H1 (cell line): ENCODE results near the gene FZD8. TPM values are rescaled to one million over a fixed set of nuclear protein-coding genes. Genes with fewer than 3 reads are reported as not detected.

Experiments used
- CTCF ChIA-PET: fragments of 300-600 bp; sonication (Branson Sonifier 250); formaldehyde crosslinking; loops from one replicate; lab custom pipeline; 2021; ENCODE audit not compliant: partially characterized antibody; lab: Charles Lee
- POLR2A ChIA-PET: fragments of 300-600 bp; sonication (Branson Sonifier 250); formaldehyde crosslinking; loops from one replicate; lab custom pipeline; 2021; ENCODE audit warnings: inconsistent platforms; ENCODE audit not compliant: partially characterized antibody; lab: Charles Lee
- DNase-seq, 2 experiments: peaks; one replicate each; pipeline versions ENCODE4 v3.0.0 to v3.0.0-alpha.2; 2010 to 2022; ENCODE audit warnings: low spot score in 2 of 2, low read depth in 1 of 2, mixed read lengths in 1 of 2
- FAIRE-seq: peaks from 2 replicates; lab custom pipeline; 2011; peaks lifted over from hg19 to GRCh38; lab: Jason Lieb, UNC
- H2AFZ ChIP-seq: 2 replicates; pipeline ENCODE4 v1.8.1; 2012; ENCODE audit warnings: low read length, inconsistent platforms
- H2AK5ac ChIP-seq: 2 replicates; pipeline ENCODE4 v1.6.1; 2013; ENCODE audit warnings: low read depth, low read length
- H2BK120ac ChIP-seq: replicated peaks from 2 replicates; pipeline ENCODE3; 2013; ENCODE audit warnings: low read depth, low read length, inconsistent platforms
- H2BK12ac ChIP-seq: 2 replicates; pipeline ENCODE4 v1.6.1; 2013; ENCODE audit warnings: low read depth, low read length
- H2BK15ac ChIP-seq: 2 replicates; pipeline ENCODE4 v1.6.1; 2013; ENCODE audit warnings: low read length
- H2BK20ac ChIP-seq: 2 replicates; pipeline ENCODE4 v1.6.1; 2013; ENCODE audit warnings: low read length
- H2BK5ac ChIP-seq: 2 replicates; pipeline ENCODE4 v1.6.1; 2013; ENCODE audit warnings: low read depth, low read length
- H3K14ac ChIP-seq: 2 replicates; pipeline ENCODE4 v1.6.1; 2013; ENCODE audit warnings: inconsistent platforms; ENCODE audit not compliant: insufficient read length
- H3K18ac ChIP-seq: 2 replicates; pipeline ENCODE4 v1.6.1; 2013; ENCODE audit warnings: low read length; ENCODE audit errors: extremely low read depth
- H3K23ac ChIP-seq: 2 replicates; pipeline ENCODE4 v1.6.1; 2013; ENCODE audit warnings: inconsistent platforms; ENCODE audit not compliant: insufficient read length
- H3K23me2 ChIP-seq: 2 replicates; pipeline ENCODE4 v1.6.1; 2013; ENCODE audit warnings: low read depth, low read length
- H3K27ac ChIP-seq: 2 replicates; pipeline ENCODE4 v1.6.1; 2011; ENCODE audit warnings: low read depth, low read length, inconsistent platforms
- H3K27me3 ChIP-seq, 4 experiments: replicated peaks in 1 of 4; 1 replicate in 1 of 4; 2 replicates in 3 of 4; pipeline versions ENCODE4 v1.6.1 to v1.8.1; 2011 to 2013; ENCODE audit warnings: low read length in 3 of 4, mild to moderate bottlenecking in 3 of 4, inconsistent platforms in 2 of 4, mixed read lengths in 2 of 4, moderate library complexity in 1 of 4; ENCODE audit not compliant: control insufficient read depth in 3 of 4, insufficient read depth in 3 of 4; ENCODE audit errors: extremely low read depth in 1 of 4
- H3K36me3 ChIP-seq, 4 experiments: 2 replicates each; pipeline versions ENCODE4 v1.6.1 to v1.8.1; 2011 to 2013; ENCODE audit warnings: mild to moderate bottlenecking in 4 of 4, low read length in 3 of 4, moderate library complexity in 2 of 4, control low read depth in 1 of 4, inconsistent platforms in 1 of 4; ENCODE audit not compliant: insufficient read depth in 4 of 4, control insufficient read depth in 2 of 4
- H3K4ac ChIP-seq: replicated peaks from 2 replicates; pipeline ENCODE3; 2013; ENCODE audit warnings: low read length, low read depth, mixed read lengths, inconsistent platforms; ENCODE audit not compliant: insufficient read length
- H3K4me1 ChIP-seq, 4 experiments: replicated peaks in 1 of 4; 1 replicate in 1 of 4; 2 replicates in 3 of 4; pipeline versions ENCODE4 v1.6.1 to v1.8.1; 2011 to 2013; ENCODE audit warnings: low read length in 3 of 4, inconsistent platforms in 2 of 4, mixed read lengths in 1 of 4; ENCODE audit not compliant: insufficient read depth in 4 of 4, control insufficient read depth in 3 of 4
- H3K4me2 ChIP-seq, 2 experiments: 2 replicates each; pipeline versions ENCODE4 v1.6.1 to v1.8.1; 2011 to 2013; ENCODE audit warnings: low read depth in 2 of 2, low read length in 2 of 2, control low read depth in 1 of 2, inconsistent platforms in 1 of 2, mild to moderate bottlenecking in 1 of 2; ENCODE audit not compliant: insufficient read depth in 1 of 2
- H3K4me3 ChIP-seq, 4 experiments: fragments of 200-600, 300-600 bp in 1 of 4; sonication (generic), shearing (Covaris generic), sonication (Bioruptor Twin) in 1 of 4; 2 replicates each; pipeline versions ENCODE4 v1.5.1 to v1.8.1; 2011 to 2016; ENCODE audit warnings: low read length in 4 of 4, low read depth in 3 of 4, control low read depth in 2 of 4, inconsistent platforms in 2 of 4, mild to moderate bottlenecking in 2 of 4, mixed read lengths in 1 of 4, moderate library complexity in 1 of 4; ENCODE audit not compliant: insufficient read depth in 2 of 4; ENCODE audit errors: extremely low read depth in 1 of 4
- H3K56ac ChIP-seq: replicated peaks from 2 replicates; pipeline ENCODE3; 2013; ENCODE audit warnings: low read depth, mild to moderate bottlenecking, mixed read lengths, low read length, inconsistent platforms; ENCODE audit not compliant: insufficient read length
- H3K79me1 ChIP-seq: 2 replicates; pipeline ENCODE4 v1.6.1; 2013; ENCODE audit warnings: low read depth, low read length, control low read depth
- H3K79me2 ChIP-seq, 2 experiments: 2 replicates each; pipeline versions ENCODE4 v1.6.1 to v1.8.1; 2012 to 2013; ENCODE audit warnings: low read length in 2 of 2, mild to moderate bottlenecking in 2 of 2, inconsistent platforms in 1 of 2; ENCODE audit not compliant: insufficient read depth in 2 of 2, control insufficient read depth in 1 of 2
- H3K9ac ChIP-seq, 4 experiments: replicated peaks in 1 of 4; 1 replicate in 1 of 4; 2 replicates in 3 of 4; pipeline versions ENCODE4 v1.6.1 to v1.8.1; 2011 to 2013; ENCODE audit warnings: low read depth in 3 of 4, low read length in 3 of 4, control low read depth in 2 of 4, mild to moderate bottlenecking in 2 of 4, moderate library complexity in 2 of 4, inconsistent platforms in 1 of 4; ENCODE audit errors: extremely low read depth in 1 of 4
- H3K9me3 ChIP-seq, 2 experiments: 2 replicates each; pipeline versions ENCODE4 v1.6.1 to v1.8.1; 2012 to 2013; ENCODE audit warnings: mild to moderate bottlenecking in 2 of 2, moderate library complexity in 2 of 2, control low read depth in 1 of 2, inconsistent platforms in 1 of 2, low read depth in 1 of 2, low read length in 1 of 2, mixed read lengths in 1 of 2; ENCODE audit not compliant: insufficient read depth in 2 of 2
- H4K20me1 ChIP-seq, 2 experiments: replicated peaks in 1 of 2; 2 replicates each; pipeline versions ENCODE3 to v1.8.1; 2011 to 2013; ENCODE audit warnings: inconsistent platforms in 2 of 2, low read length in 2 of 2, mild to moderate bottlenecking in 1 of 2; ENCODE audit not compliant: insufficient read depth in 2 of 2, control insufficient read depth in 1 of 2
- H4K5ac ChIP-seq: 2 replicates; pipeline ENCODE4 v1.6.1; 2013; ENCODE audit warnings: low read length, low read depth, mixed read lengths, inconsistent platforms; ENCODE audit not compliant: insufficient read length
- H4K8ac ChIP-seq: 2 replicates; pipeline ENCODE4 v1.8.0; 2013; ENCODE audit warnings: mild to moderate bottlenecking, moderate library complexity, low read length, inconsistent platforms; ENCODE audit not compliant: insufficient read depth; ENCODE audit errors: extremely low read depth
- H4K91ac ChIP-seq: replicated peaks from 2 replicates; pipeline ENCODE3; 2013; ENCODE audit warnings: low read length, mixed read lengths, inconsistent platforms; ENCODE audit not compliant: insufficient read length
- SRF ChIP-seq: IDR thresholded peaks from 2 replicates; pipeline ENCODE4 v1.6.1; 2011; ENCODE audit warnings: mild to moderate bottlenecking, low read depth, low read length, moderate library complexity
- WGBS, 2 experiments: shearing (Covaris generic) in 1 of 2; methylation state at CpG; one replicate each; pipeline versions ENCODE4 v1.1.6 to v1.1.7; 2013 to 2015; ENCODE audit warnings: low lambda C conversion rate in 2 of 2, mixed read lengths in 2 of 2, inconsistent platforms in 1 of 2, low coverage in 1 of 2, missing lambda C conversion rate in 1 of 2; ENCODE audit not compliant: insufficient replicate concordance in 2 of 2, insufficient coverage in 1 of 2, insufficient read length in 1 of 2; ENCODE audit errors: extremely low coverage in 1 of 2, missing lambda C conversion rate in 1 of 2; 5-methylcytosine and 5-hydroxymethylcytosine counted together
- polyA plus RNA-seq, 7 experiments: library from polyadenylated mRNA; depleted of rRNA in 3 of 7; stranded (reverse) in 5 of 7; unstranded in 2 of 7; fragments of >200 nt in 5 of 7; fragments of 200-250 nt in 2 of 7; gene quantifications; 1 replicate in 5 of 7; 2 replicates in 1 of 7; 4 replicates in 1 of 7; pipeline versions ENCODE4 v1.2.1 to v1.2.3, GENCODE V29; 2011 to 2013; ENCODE audit warnings: missing spikeins in 2 of 7, mixed read lengths in 2 of 7
- total RNA-seq: library from RNA; stranded (reverse); fragmentation: NEBNext Ultra II Directional; extraction: Animal tissue kit (Norgen Biotek cat#: 25700); gene quantifications from 2 replicates; pipeline ENCODE4 v1.2.1, GENCODE V29; 2021

Gene FZD8
- total and polyA plus RNA-seq, 2 of the 8 experiments (the other 6 are each of a cell fraction or from before 2014, with no cell fraction given): 4.8 to 7.1 TPM

DNA sequence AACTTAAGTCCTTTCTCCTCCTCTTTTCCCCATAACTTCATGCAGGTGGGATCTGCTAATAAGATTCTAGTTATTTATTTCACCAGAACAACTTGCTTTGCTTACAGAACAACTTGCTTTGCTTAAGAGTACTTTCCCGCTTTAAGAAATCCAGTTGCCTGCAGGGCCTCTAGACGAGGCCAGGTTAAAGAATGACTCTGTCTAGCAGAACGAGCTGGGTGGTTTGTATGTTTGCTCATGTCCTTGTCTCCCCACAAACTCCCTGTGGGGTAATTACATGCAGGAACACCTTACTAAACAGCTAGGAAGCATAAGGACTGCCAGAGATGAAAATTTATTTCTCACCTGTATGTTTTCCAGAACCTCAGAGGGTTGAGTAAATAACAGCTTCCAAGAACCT is 8.8 kb upstream of the FZD8 start:
- WGBS, 2 experiments: 100% methylated on average over 3 of the region's 3 CpGs; no CpG with 5 or more reads in 1 of the 2 experiments
- TF ChIP-seq SRF: no peak

More for the DNA sequence above, 8.8 kb upstream of the FZD8 start:
- Histone ChIP-seq H3K4me2 (no peak overlapping the region), H3K27me3 (no peaks in the 10 kb centered on the region; a peak in 1 of 7 replicates), H3K27ac (no peak overlapping the region), H4K20me1 (no peaks in the 10 kb centered on the region), H2BK5ac (no peak overlapping the region), H4K5ac (no peak overlapping the region), H3K23ac (no peak overlapping the region), H2BK120ac (no peak overlapping the region), H3K14ac (no peak overlapping the region), H2AFZ (no peak overlapping the region), H3K4me1 (no peaks in the 10 kb centered on the region), H4K91ac (no peak overlapping the region), H3K9me3 (no peaks in the 10 kb centered on the region; a peak in 1 of 4 replicates), H2BK15ac (no peak overlapping the region), H2BK20ac (no peak overlapping the region), H3K4me3 (no peak overlapping the region), H4K8ac (no peak overlapping the region), H3K56ac (no peak overlapping the region), H3K18ac (no peak overlapping the region), H3K79me2 (no peaks in the 10 kb centered on the region), H2AK5ac (no peak overlapping the region), H2BK12ac (no peak overlapping the region), H3K9ac (no peak overlapping the region), H3K23me2 (no peaks in the 10 kb centered on the region), H3K4ac (no peak overlapping the region), H3K36me3 (no peaks in the 10 kb centered on the region), H3K79me1 (no peaks in the 10 kb centered on the region)
- no peak for FAIRE-seq
- ChIA-PET POLR2A (no interaction called here), CTCF (interaction anchor here (0.9 to 1.7 kb wide), 2 partner anchors 130 to 131 kb away, joined by 3 read pairs; no protein-coding TSS in a partner anchor)
- DNase-seq: no peak
